Stimulated activated CD4-positive, alpha-beta T cell treated with anti-CD3 and anti-CD28 coated beads, Interleukin-12 subunit alpha, Interleukin-12 subunit beta, amount 100 ng/mL, for 4 hours (primary cell): Measurements from ENCODE around the gene METTL17.
A peak's percentile ranks its signal among the peaks of the same experiment; 100 is the strongest.
"Not testable (repeated sequence)": the region's sequence is repeated elsewhere in the genome, so short reads cannot be mapped to it uniquely, and the experiment has no call there.

Source experiments
- DNase-seq: peaks from one replicate; pipeline ENCODE4 v3.0.0-alpha.2; 2020

Gene METTL17

GRCh38 chr14:20997115-20997514 is 7.3 kb downstream of the METTL17 start:
- no peak for DNase-seq

- no peak for DNase-seq
Measured at GRCh38 chr14:20997564-20997963, 7.8 kb downstream of the METTL17 start.

DNA sequence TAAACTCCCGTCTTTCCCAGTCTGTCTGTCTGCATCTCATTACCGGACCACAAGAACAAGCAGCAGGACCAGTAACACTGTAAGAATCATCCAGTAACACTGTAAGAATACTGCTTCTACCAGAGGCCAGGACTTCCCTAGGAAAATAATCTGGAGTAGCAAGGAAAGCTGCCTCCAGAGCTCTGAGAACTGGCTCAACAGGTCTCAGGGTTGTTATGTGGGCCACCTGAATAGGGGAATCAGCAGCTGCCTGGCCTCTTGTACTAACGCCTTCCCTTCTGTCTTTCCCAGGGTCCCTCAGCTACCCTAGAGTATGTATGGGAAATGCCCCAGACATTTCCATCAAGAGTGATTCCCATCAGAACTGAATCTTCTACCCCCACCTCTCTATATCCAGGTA is 8.4 kb downstream of the METTL17 start:
- no peak for DNase-seq

DNA sequence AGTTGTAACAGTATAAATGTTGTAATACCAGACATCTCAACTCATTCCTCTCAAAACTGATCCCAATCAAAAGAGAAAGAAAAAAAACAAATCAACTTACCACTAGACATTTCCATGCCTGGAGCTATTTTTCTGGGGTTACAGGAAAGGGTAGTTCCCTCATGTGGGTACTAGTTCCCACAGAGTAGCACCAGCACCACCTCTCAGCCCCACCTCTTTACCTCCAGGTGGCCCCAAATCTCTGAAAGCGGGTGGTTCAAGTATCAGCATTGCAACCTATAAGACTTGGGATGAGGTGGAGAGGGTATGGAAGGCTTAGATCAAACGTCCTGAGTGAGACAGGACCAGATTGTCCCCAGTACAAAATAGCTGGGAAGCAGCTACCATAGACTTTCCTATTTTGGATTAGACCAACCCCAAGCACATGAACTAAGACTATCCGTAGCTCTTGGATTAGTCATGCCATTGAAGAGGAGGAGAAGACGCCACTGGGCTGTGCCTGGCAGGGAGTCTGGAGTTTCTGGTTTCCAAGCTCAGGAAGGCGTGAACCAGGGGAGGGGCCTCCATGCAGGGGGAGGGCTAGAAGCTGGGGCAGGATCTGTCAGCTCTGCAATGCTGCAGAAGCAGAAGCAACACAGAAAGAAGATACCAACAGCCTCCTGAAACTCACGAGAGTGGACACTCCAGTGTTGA is 9.0 kb downstream of the METTL17 start, which contains the start of gene SLC39A2:
Gene SLC39A2, plus strand, starts transcription at position 620 of the 693 bp plus-strand sequence. CDS start 154 bp downstream, outside the sequence.
- DNase-seq, result no peak

- DNase-seq, result no peak
Measured at GRCh38 chr14:20999591-20999990, 9.8 kb downstream of the METTL17 start.

DNA sequence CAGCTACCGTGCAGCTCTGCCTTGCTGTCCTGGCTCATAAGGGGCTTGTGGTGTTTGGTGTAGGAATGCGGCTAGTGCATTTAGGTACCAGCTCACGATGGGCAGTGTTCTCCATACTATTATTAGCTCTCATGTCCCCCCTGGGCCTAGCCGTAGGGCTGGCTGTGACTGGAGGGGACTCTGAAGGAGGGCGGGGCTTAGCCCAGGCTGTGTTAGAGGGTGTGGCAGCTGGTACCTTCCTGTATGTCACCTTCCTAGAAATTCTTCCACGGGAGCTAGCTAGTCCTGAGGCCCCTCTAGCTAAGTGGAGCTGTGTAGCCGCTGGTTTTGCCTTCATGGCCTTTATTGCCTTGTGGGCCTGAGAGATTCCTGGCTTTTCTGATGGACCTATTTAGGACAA is 11.4 kb downstream of the METTL17 start:
- no peak for DNase-seq

- DNase-seq, result no peak
Measured at GRCh38 chr14:21003788-21004346, 14.1 kb downstream of the METTL17 start.

GRCh38 chr14:21009721-21010120 is 19.9 kb downstream of the METTL17 start:
- DNase-seq, result not testable (repeated sequence)

- no peak for DNase-seq
Measured at GRCh38 chr14:21011136-21011535, 21.4 kb downstream of the METTL17 start.

- DNase-seq, result peak; percentile 78
Measured at GRCh38 chr14:21014761-21015190, 25.0 kb downstream of the METTL17 start.

GRCh38 chr14:21015312-21015711 is 25.5 kb downstream of the METTL17 start:
- no peak for DNase-seq

DNA sequence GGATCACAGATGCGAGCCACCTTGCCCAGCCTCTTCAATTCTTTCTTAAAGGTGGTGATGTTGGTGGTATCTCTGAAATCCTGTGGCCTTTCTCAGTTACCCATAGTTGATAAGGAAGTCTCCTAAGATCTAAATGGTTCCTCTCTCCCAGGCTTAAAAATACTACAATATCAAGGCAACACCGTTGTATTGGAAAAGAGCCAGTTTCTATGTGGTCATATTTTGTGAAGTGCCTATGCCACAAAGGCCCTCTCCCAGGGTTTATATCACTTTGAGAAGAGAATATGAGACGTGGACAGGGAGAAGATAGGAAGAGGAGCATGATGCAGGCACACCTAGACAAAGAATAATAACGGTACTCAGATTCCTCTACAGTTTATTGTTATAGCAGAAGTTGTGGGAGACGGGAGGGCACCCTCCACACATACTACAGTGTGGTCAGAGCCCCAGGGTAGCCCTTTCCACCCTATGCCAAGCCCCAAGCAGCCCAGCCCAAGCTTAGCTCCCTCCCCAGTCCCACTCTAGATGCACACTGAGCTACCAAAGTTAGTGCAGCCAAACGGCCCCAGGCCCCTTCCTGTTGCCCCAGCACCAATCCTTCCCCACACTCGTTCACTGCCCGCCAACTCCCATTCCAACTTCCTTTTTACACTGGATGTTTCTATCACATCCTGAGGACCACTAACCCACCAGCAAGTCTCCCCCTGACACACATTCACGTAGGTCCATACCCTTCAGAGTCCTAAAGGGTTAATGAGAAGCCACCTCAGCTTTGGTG is 26.8 kb downstream of the METTL17 start:
- no peak for DNase-seq

- no peak for DNase-seq
Measured at GRCh38 chr14:21017528-21018245, 27.9 kb downstream of the METTL17 start.

DNA sequence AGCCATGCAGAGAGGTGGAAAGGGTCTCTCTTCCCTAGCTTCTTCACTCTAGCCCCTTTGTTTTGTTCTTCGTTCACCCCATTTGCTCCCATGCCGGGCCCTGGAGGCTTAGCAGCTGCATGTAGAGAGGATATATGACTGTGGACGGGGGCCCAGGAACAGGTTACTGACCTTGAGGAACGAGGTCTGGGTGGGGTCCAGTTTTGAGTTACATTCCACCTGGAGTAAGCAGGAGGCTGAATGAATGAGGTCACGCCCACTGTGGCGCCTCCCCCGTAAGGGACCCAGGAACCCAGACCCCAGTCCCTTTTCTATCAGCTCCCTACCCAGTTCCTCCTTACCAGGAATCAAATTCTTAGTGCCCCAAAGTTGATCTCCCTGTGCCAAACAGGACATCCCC is 28.5 kb downstream of the METTL17 start:
- no peak for DNase-seq

- no peak for DNase-seq
Measured at GRCh38 chr14:21018781-21019180, 29.0 kb downstream of the METTL17 start.

- DNase-seq, result no peak
Measured at GRCh38 chr14:21019366-21019765, 29.6 kb downstream of the METTL17 start.

DNA sequence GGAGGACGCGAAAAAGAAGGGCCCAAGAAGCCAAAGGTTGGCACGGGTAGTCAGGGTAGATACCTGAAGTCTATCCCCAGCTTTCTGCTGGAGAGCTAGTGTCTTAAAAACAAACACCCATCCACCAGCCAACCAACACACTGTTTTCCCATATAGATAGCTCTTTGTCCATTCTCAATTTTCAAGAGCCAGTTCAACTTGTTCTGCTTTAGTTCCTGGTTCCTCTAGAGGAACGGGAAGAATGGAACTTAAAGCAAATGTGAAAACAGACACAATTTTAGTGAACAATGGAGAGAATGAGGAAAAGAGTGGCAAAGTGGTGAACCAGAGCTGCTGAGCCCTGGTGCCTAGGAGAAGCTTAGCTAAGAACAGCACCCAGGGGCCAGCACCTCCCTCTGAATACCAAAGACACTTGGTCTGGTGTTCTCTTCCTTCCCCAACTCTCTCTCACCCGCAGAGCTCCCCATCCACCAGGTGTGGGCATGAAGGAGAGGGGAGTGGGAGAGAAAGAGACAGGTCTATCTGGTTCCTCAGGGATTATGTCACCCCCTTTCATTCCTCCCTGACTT is 31.3 kb downstream of the METTL17 start:
- no peak for DNase-seq

DNA sequence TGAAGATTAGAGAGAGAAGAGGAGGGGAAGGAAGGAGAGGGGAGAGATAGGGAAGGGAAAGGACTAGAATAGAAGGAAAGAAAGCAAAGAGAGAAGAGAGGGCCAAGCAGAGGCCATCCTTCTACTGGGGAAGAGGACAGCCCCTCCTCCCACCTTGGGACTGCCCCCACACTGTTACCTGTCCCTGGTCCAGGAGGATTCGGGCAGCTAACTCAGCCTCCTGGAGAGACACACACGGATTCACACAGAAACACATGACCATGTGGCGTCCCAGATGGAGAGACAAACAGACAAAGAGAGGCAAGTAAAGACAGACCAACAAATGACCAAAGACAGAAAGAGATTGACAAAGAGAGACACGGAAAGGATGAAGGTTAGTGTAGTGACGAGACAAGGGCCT is 32.9 kb downstream of the METTL17 start:
- DNase-seq, result no peak

DNA sequence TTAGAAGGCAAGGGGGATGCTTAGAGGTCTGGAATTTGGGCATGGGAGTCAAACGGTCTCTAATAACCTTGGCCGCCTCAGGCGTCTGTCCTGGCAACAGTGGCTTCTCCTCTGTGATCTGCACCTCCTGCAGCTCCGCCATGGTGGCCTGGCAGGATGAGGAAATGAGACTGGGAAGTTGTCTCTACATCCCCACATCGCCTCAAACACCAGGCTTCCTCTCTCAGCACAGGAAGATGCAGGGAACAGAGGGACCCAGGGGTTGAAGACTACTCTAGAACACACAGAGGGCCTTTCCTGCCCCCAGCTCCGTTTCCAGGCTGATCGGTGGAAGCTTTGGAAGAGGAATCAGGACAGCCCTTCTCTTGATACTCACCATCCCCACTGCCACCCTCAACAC is 33.4 kb downstream of the METTL17 start:
- DNase-seq, result no peak

DNA sequence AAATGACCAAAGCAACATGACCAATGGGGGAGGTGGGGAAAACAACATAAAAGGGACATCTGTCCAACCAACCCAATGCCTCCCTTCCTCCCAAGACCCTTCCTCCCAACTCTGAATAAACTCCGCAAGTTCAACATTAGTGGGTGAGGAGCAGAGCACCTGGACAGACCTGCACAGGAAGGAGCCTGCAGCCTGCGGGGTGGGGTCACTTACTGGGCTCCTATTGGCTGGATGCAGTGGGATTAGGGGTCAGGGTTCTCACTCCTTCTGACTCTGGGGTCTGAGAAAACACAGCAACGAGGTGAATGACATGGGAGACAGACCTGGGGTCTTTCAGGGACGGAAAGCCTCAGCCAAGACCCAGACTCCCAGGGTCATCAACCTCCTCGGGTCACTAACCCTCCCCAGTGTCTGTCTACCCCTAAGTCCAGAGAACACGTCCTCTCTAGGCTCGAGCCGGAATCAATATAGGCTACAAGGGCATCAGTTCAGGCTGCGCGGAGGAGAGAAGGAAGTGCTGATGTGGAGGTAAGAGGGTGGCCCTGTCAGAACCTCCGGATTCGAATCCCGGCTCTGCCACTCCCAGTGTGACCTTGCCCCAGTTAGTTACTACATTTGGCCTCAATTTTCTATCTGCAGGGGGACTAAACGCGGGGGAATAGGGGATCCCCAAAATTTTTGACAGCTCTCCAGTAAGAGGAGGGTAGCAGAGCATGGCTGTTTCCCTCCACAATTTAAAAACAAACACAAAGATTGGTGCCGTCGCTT is 34.2 kb downstream of the METTL17 start:
- DNase-seq, result no peak

GRCh38 chr14:21024585-21025370 is 35.0 kb downstream of the METTL17 start, which contains the start of gene NDRG2:
NDRG2 (minus strand) TSS chr14:21025061; CDS start chr14:21023315, 1,746 bp downstream.
- DNase-seq, result peak; percentile 68
